ENCODE data around the gene BBOX1.
A peak's percentile ranks its signal among the peaks of the same experiment; 100 is the strongest.
"Not testable (repeated sequence)": the region's sequence is repeated elsewhere in the genome, so short reads cannot be mapped to it uniquely, and the experiment has no call there.

BBOX1 gene

DNA sequence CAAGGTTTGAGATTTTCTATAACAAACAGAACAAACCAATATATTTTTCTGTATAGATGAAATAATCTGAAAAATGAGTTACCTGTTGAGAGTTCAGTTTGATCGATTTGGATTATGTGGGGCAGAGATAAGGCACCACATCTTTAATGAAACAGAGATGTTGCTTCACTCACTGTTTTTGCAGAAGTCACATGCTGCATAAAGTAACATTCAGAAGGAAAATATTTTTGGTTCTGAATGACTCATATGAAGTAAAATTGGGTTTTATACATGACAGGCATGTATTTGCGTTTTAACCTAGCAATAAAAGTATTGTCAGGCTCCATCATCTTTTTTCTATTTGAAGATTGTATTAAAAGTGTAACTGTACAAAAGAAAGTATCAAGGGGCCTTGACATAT, 77.8 kb downstream of the BBOX1 start:
- H3K9me3 ChIP-seq (ENCODE audit: low read depth, low read length): no peaks in the 10 kb centered on the region
- H3K9ac ChIP-seq (ENCODE audit: insufficient read length): no peak overlapping the region
- no peak overlapping the region for H3K4me3 ChIP-seq
- no peak overlapping the region for H3K27ac ChIP-seq
- H3K36me3 ChIP-seq (ENCODE audit: insufficient read depth, low read length): no peaks in the 10 kb centered on the region
- TF ChIP-seq EZH2 (IDR thresholded peaks at IDR 0.05) (no peak), FOXP2 (optimal IDR thresholded peaks at IDR 0.05; ENCODE audit: control extremely low read depth, extremely low read length, insufficient read depth) (no peak), POLR2AphosphoS5 (IDR thresholded peaks at IDR 0.05; ENCODE audit: borderline replicate concordance, low read depth, low read length) (no peak)
- no peak for DNase-seq (ENCODE audit: low read depth, low spot score)

DNA sequence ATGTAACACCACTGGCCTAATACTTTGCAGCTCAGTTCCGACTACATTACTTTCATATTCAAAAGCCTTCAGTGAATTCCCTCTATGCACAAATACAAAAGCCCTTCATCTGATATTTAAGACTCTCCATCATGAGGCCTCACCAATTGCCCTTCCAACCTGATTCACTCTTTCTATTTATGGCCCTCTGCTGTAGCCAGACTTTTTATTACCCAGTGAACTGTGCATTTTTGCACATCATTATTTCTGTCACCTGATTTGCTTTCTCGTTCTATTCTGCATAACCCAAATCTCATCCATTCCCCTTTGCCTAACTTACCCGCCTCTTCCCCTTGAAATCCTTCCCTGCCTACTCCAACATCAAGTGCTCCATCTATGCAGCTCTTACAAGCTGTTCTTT, 78.3 kb downstream of the BBOX1 start:
- Histone ChIP-seq H3K36me3 (ENCODE audit: insufficient read depth, low read length) (no peaks in the 10 kb centered on the region), H3K9me3 (ENCODE audit: low read depth, low read length) (no peaks in the 10 kb centered on the region), H3K4me3 (no peak overlapping the region), H3K27ac (no peak overlapping the region), H3K9ac (ENCODE audit: insufficient read length) (no peak overlapping the region)
- DNase-seq (ENCODE audit: low read depth, low spot score): no peak
- TF ChIP-seq FOXP2 (optimal IDR thresholded peaks at IDR 0.05; ENCODE audit: control extremely low read depth, extremely low read length, insufficient read depth) (no peak), EZH2 (IDR thresholded peaks at IDR 0.05) (no peak), POLR2AphosphoS5 (IDR thresholded peaks at IDR 0.05; ENCODE audit: borderline replicate concordance, low read depth, low read length) (no peak)

DNA sequence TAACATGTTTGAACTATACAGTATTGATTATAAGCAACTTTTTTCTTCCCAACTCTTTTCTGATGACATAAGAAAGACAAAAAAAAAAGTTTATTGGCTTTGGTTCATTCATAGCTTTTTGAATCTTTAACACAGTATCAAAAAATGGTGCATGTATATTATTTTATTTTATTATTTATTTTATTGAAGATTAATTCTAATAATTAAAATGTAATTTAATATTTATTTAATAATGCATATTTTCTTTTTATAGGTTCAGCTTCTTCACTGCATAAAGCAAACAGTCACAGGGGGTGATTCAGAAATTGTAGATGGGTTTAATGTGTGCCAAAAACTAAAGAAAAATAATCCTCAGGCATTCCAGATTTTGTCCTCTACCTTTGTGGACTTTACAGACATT, 78.8 kb downstream of the BBOX1 start:
- H3K9ac ChIP-seq (ENCODE audit: insufficient read length): no peak overlapping the region
- H3K36me3 ChIP-seq (ENCODE audit: insufficient read depth, low read length): no peaks in the 10 kb centered on the region

DNA sequence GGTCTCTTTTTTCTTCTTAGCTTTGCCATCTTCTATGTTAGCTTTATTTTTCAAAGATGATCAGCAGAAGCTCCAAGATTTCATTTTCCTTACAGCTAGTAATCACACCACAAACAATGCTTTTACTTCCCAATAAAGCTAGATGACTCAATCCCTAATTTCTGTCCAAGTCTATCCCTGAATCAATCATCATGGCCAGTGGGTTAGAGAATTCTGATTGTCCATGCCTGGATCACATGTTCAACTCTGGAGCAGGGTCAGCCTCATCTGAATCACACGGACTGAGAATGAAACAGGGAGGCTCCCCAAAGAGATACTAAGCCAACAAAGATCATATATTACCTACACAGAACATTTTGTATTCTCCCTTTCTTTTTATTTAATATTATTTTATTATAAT, 79.6 kb downstream of the BBOX1 start:
- DNase-seq (ENCODE audit: low read depth, low spot score): no peak
- Histone ChIP-seq H3K4me3 (no peak overlapping the region), H3K27ac (no peak overlapping the region), H3K9ac (ENCODE audit: insufficient read length) (no peak overlapping the region), H3K9me3 (ENCODE audit: low read depth, low read length) (no peaks in the 10 kb centered on the region), H3K36me3 (ENCODE audit: insufficient read depth, low read length) (no peaks in the 10 kb centered on the region)
- TF ChIP-seq POLR2AphosphoS5 (IDR thresholded peaks at IDR 0.05; ENCODE audit: borderline replicate concordance, low read depth, low read length) (no peak), EZH2 (IDR thresholded peaks at IDR 0.05) (no peak), FOXP2 (optimal IDR thresholded peaks at IDR 0.05; ENCODE audit: control extremely low read depth, extremely low read length, insufficient read depth) (no peak)

More for the DNA sequence above, 78.8 kb downstream of the BBOX1 start:
- H3K4me3 ChIP-seq: no peak overlapping the region
- no peak overlapping the region for H3K27ac ChIP-seq
- no peak for TF ChIP-seq POLR2AphosphoS5 (IDR thresholded peaks at IDR 0.05; ENCODE audit: borderline replicate concordance, low read depth, low read length)
- no peak for TF ChIP-seq EZH2 (IDR thresholded peaks at IDR 0.05)
- no peak for TF ChIP-seq FOXP2 (optimal IDR thresholded peaks at IDR 0.05; ENCODE audit: control extremely low read depth, extremely low read length, insufficient read depth)
- DNase-seq (ENCODE audit: low read depth, low spot score): no peak
- H3K9me3 ChIP-seq (ENCODE audit: low read depth, low read length): no peaks in the 10 kb centered on the region

DNA sequence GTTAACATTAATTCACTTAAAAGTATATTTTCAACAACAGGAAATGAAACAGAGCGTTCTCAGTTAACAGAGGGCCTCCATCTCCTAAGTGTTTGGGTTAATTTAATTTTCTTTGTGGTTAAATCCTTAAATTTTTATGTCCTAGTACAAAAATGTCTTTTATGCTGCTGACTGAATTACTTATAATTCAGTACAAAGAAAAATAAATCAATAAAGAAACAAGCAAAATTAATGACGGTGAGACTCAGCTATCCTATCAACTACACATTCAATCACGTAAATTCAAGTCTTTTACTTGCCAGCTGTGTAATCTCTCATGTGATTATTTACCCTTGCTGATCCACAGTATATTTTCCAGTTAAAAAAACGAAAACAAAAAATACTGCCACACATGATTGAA, 81.4 kb downstream of the BBOX1 start:
- no peak for DNase-seq (ENCODE audit: low read depth, low spot score)
- no peaks in the 10 kb centered on the region for H3K36me3 ChIP-seq (ENCODE audit: insufficient read depth, low read length)
- no peaks in the 10 kb centered on the region for H3K9me3 ChIP-seq (ENCODE audit: low read depth, low read length)
- H3K9ac ChIP-seq (ENCODE audit: insufficient read length): no peak overlapping the region
- no peak overlapping the region for H3K4me3 ChIP-seq
- TF ChIP-seq POLR2AphosphoS5 (IDR thresholded peaks at IDR 0.05; ENCODE audit: borderline replicate concordance, low read depth, low read length) (no peak), FOXP2 (optimal IDR thresholded peaks at IDR 0.05; ENCODE audit: control extremely low read depth, extremely low read length, insufficient read depth) (no peak), EZH2 (IDR thresholded peaks at IDR 0.05) (no peak)
- H3K27ac ChIP-seq: no peak overlapping the region

DNA sequence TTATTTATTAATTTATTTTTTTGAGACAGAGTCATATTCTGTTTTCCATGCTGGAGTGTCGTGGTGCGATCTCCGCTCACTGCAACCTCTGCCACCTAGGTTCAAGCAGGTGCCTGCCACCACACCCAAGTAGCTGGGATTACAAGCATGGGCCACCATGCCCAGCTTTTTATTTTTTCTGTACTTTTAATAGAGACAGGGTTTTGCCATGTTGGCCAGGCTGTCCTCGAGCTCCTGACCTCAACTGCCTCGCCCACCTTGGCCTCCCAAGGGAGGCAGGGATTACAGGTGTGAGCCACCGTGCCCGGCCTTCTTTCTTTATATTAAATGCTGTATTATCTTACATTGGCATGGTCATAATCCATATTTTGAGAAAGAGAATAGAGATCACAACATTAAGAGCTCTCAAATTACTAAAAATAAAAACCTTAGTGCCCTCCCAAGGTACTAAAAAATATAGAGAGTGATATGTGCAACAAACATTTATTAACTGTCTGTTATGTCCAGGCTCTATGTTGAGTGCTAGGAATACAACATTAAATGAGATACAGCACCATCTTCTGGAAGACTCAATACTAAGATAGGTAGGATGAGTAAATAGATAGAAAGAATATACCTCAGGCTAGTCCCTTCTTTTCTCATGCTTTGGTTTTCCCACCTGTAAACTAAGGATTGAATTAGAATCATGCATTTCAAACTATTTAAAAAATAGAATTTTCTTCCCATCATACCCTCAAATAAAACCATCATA, 84.1 kb downstream of the BBOX1 start:
- H3K4me3 ChIP-seq: no peak overlapping the region
- no peak for DNase-seq (ENCODE audit: low read depth, low spot score)
- no peaks in the 10 kb centered on the region for H3K9me3 ChIP-seq (ENCODE audit: low read depth, low read length)
- no peak for TF ChIP-seq EZH2 (IDR thresholded peaks at IDR 0.05)
- no peak for TF ChIP-seq FOXP2 (optimal IDR thresholded peaks at IDR 0.05; ENCODE audit: control extremely low read depth, extremely low read length, insufficient read depth)
- TF ChIP-seq POLR2AphosphoS5 (IDR thresholded peaks at IDR 0.05; ENCODE audit: borderline replicate concordance, low read depth, low read length): no peak
- H3K36me3 ChIP-seq (ENCODE audit: insufficient read depth, low read length): no peaks in the 10 kb centered on the region
- no peak overlapping the region for H3K27ac ChIP-seq
- H3K9ac ChIP-seq (ENCODE audit: insufficient read length): no peak overlapping the region

DNA sequence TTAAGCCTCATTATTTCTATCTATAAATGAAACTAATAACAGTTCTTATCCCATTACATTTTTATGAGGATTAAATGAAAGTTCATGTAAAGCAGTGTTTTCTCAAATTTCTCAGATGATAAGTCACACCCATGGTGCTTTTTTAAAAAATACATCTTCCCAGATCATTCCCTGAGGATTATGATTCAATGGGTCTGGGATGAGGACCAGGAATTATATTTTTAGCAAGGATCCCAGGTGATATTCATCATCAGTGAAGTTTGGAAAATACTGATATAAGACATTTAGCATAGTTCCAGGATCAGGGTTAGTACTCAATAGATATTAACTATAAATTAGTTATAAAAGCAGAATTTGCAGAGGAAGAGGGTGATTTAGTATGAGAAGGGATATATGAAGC, 89.1 kb downstream of the BBOX1 start:
- Histone ChIP-seq H3K9me3 (ENCODE audit: low read depth, low read length) (no peaks in the 10 kb centered on the region; the same call in 1 of the 2 replicates), H3K27ac (no peak overlapping the region), H3K4me3 (no peak overlapping the region), H3K36me3 (ENCODE audit: insufficient read depth, low read length) (no peaks in the 10 kb centered on the region), H3K9ac (ENCODE audit: insufficient read length) (no peak overlapping the region)
- TF ChIP-seq EZH2 (IDR thresholded peaks at IDR 0.05) (no peak), POLR2AphosphoS5 (IDR thresholded peaks at IDR 0.05; ENCODE audit: borderline replicate concordance, low read depth, low read length) (no peak), FOXP2 (optimal IDR thresholded peaks at IDR 0.05; ENCODE audit: control extremely low read depth, extremely low read length, insufficient read depth) (no peak)
- DNase-seq (ENCODE audit: low read depth, low spot score): no peak

DNA sequence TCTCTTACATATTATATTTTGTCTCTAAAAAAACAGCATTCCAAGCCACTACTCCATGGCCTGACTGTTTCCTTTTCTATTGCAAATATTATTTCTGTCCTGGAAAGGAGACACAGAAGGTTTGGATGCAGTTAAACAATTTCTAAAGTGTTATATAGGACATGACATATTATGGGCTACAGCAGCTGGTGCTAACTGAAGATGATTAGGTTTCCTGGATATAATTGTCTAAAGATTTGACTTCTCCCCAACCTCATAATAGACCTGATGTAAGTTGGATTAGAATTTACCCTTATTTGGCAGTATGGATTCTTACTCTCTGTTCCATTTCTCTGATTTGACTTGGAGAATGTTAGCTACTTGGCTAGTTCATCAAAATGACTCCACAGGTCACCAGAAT, 90.2 kb downstream of the BBOX1 start:
- Histone ChIP-seq H3K4me3 (no peak overlapping the region), H3K36me3 (ENCODE audit: insufficient read depth, low read length) (no peaks in the 10 kb centered on the region), H3K27ac (no peak overlapping the region), H3K9ac (ENCODE audit: insufficient read length) (no peak overlapping the region), H3K9me3 (ENCODE audit: low read depth, low read length) (no peaks in the 10 kb centered on the region; the same call in 1 of the 2 replicates)
- no peak for DNase-seq (ENCODE audit: low read depth, low spot score)
- no peak for TF ChIP-seq POLR2AphosphoS5 (IDR thresholded peaks at IDR 0.05; ENCODE audit: borderline replicate concordance, low read depth, low read length)
- no peak for TF ChIP-seq FOXP2 (optimal IDR thresholded peaks at IDR 0.05; ENCODE audit: control extremely low read depth, extremely low read length, insufficient read depth)
- no peak for TF ChIP-seq EZH2 (IDR thresholded peaks at IDR 0.05)

DNA sequence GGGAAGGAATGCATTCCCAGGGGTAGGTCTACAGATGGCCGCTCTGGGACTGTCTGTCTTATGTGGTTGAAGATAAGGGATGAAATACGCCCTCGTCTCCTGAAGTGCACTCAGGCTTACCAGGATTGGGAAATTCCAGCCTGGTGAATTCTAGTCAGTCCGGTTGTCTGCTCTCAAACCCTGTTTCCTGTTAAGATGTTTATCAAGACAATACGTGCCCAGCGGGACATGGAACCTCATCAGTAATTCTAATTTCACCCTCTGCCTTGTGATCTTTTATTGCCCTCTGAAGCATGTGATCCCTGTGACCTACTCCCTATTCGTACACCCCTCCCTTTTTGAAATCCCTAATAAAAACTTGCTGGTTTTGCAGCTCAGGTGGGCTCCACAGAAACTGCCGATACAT, 95.3 kb downstream of the BBOX1 start:
- not testable (repeated sequence) for H3K9me3 ChIP-seq (ENCODE audit: low read depth, low read length); H3K9ac ChIP-seq (ENCODE audit: insufficient read length); H3K36me3 ChIP-seq (ENCODE audit: insufficient read depth, low read length); H3K4me3 ChIP-seq; H3K27ac ChIP-seq
- DNase-seq (ENCODE audit: low read depth, low spot score): peak; percentile 18
